ENCODE measurements around the gene UGT1A6.

GRCh38 chr2:233772583-233772982 lies 79.9 kb downstream of the UGT1A6 start:
- TF ChIP-seq CTCF (IDR thresholded peaks at IDR 0.05; ENCODE audit: insufficient read depth, low read length), result no peak
- TF ChIP-seq POLR2AphosphoS5 (IDR thresholded peaks at IDR 0.05; ENCODE audit: low read depth), result no peak
